OCI-LY7 (cell line): ENCODE results near the gene VWA5B2. TPM values are rescaled to one million over a fixed set of nuclear protein-coding genes. Genes with fewer than 3 reads are reported as not detected.

Source experiments
- BruUV-seq: library from RNA; stranded (reverse); fragments of 400-500 nt; replicated peaks from 2 replicates; lab custom pipeline; 2021; lab: Mats Ljungman, UMichigan
- CTCF ChIA-PET: fragments of 300-600 bp; sonication (Branson Sonifier 250); formaldehyde crosslinking; loops from one replicate; lab custom pipeline; 2022; ENCODE audit warnings: antibody characterized with exemption; ENCODE audit not compliant: unreplicated experiment; lab: Charles Lee
- POLR2A ChIA-PET: fragments of 300-600 bp; sonication (Branson Sonifier 250); formaldehyde crosslinking; loops from one replicate; lab custom pipeline; 2022; ENCODE audit warnings: antibody characterized with exemption; lab: Charles Lee
- DNase-seq: peaks from one replicate; pipeline ENCODE4 v3.0.0-alpha.2; 2015; ENCODE audit warnings: low spot score
- H2AFZ ChIP-seq: fragments of 200-600 bp; sonication (generic), shearing (Covaris generic); 2 replicates; pipeline ENCODE4 v1.6.1; 2014; ENCODE audit warnings: mild to moderate bottlenecking, antibody characterized with exemption, low read length, moderate library complexity
- H3K27ac ChIP-seq: fragments of 200-600 bp; sonication (generic); 2 replicates; pipeline ENCODE4 v1.5.1; 2014; ENCODE audit warnings: mixed run types, low read depth, mild to moderate bottlenecking, moderate library complexity, low read length, inconsistent platforms; ENCODE audit not compliant: poor library complexity, severe bottlenecking
- H3K36me3 ChIP-seq: fragments of 200-600 bp; sonication (generic); 2 replicates; pipeline ENCODE4 v1.6.1; 2014; ENCODE audit warnings: mild to moderate bottlenecking, antibody characterized with exemption, low read length, moderate library complexity, mixed read lengths; ENCODE audit not compliant: insufficient read depth
- H3K4me1 ChIP-seq: fragments of 200-600 bp; sonication (generic); 2 replicates; pipeline ENCODE4 v1.5.1; 2014; ENCODE audit warnings: mild to moderate bottlenecking, low read length; ENCODE audit not compliant: insufficient read depth, poor library complexity, severe bottlenecking
- H3K4me2 ChIP-seq: fragments of 200-600 bp; sonication (generic); 2 replicates; pipeline ENCODE4 v1.6.1; 2014; ENCODE audit warnings: mild to moderate bottlenecking, low read length
- H3K4me3 ChIP-seq: fragments of 200-600 bp; sonication (generic); 2 replicates; pipeline ENCODE4 v1.5.1; 2014; ENCODE audit warnings: mild to moderate bottlenecking, low read depth, low read length; ENCODE audit not compliant: poor library complexity, severe bottlenecking
- H3K79me2 ChIP-seq: fragments of 200-600 bp; sonication (generic); 2 replicates; pipeline ENCODE4 v1.6.1; 2016; ENCODE audit warnings: low read depth, mild to moderate bottlenecking, low read length, moderate library complexity, mixed read lengths; ENCODE audit not compliant: insufficient read depth
- H3K9me2 ChIP-seq: fragments of 200-600 bp; sonication (generic); 2 replicates; pipeline ENCODE4 v1.6.1; 2016; ENCODE audit warnings: mild to moderate bottlenecking, low read length, mixed read lengths; ENCODE audit not compliant: insufficient read depth
- H3K9me3 ChIP-seq: fragments of 200-600 bp; sonication (generic); 2 replicates; pipeline ENCODE4 v1.6.1; 2014; ENCODE audit warnings: mild to moderate bottlenecking, mixed run types, low read length, mixed read lengths
- H4K20me1 ChIP-seq: fragments of 200-600 bp; sonication (generic); 2 replicates; pipeline ENCODE4 v1.6.1; 2014; ENCODE audit warnings: mild to moderate bottlenecking, antibody characterized with exemption, low read length, moderate library complexity, mixed read lengths; ENCODE audit not compliant: insufficient read depth
- CTCF ChIP-seq: fragments of 200-600 bp; sonication (generic); conservative IDR thresholded peaks from 2 replicates; pipeline ENCODE4 v1.5.1; 2014; ENCODE audit warnings: mild to moderate bottlenecking, antibody characterized with exemption, low read length, moderate library complexity, mixed read lengths
- EZH2phosphoT487 ChIP-seq: fragments of 200-600 bp; sonication (generic); IDR thresholded peaks from 2 replicates; pipeline ENCODE4 v1.6.1; 2018; ENCODE audit warnings: low read depth, borderline replicate concordance, mild to moderate bottlenecking, mixed run types, antibody characterized with exemption, low read length, moderate library complexity, mixed read lengths
- intact Hi-C: fragments of 100-400 bp; cut with micrococcal nuclease; formaldehyde crosslinking; loops from one replicate; pipeline ENCODE4 v1.10.0; 2022; ENCODE audit not compliant: unreplicated experiment
- total RNA-seq, 2 experiments: library from RNA; depleted of rRNA in 1 of 2; stranded (reverse); fragments of >200 nt in 1 of 2; shearing (Covaris generic) in 1 of 2; gene quantifications; 2 replicates each; pipeline ENCODE4 v1.2.3, GENCODE V29; 2014 to 2022

Gene VWA5B2
- total RNA-seq, 2 experiments from 2014 or later, result not detected

- BruUV-seq, result no TSS peak
- H3K4me2 ChIP-seq, result peak overlapping the region; percentile 82
- H3K4me3 ChIP-seq, result peak overlapping the region; percentile 81
- peaks cover 4% of the 10 kb centered on the region; the same call in 1 of the 2 replicates for H4K20me1 ChIP-seq
- DNase-seq, result peak; percentile 94
- H2AFZ ChIP-seq, result peak overlapping the region; percentile 98
- CTCF ChIA-PET, result interaction anchor here (0.8 to 1.4 kb wide), 2 partner anchors 90 to 354 kb away, joined by 3 read pairs; no protein-coding TSS in a partner anchor
- H3K36me3 ChIP-seq, result peaks cover 4% of the 10 kb centered on the region; the same call in 1 of the 2 replicates
- H3K4me1 ChIP-seq, result peaks cover 8% of the 10 kb centered on the region
- no peaks in the 10 kb centered on the region for H3K9me2 ChIP-seq
- TF ChIP-seq CTCF, result peak; percentile 96
- no peak for TF ChIP-seq EZH2phosphoT487
- H3K79me2 ChIP-seq, result peaks cover 13% of the 10 kb centered on the region
- POLR2A ChIA-PET, result interaction anchor here (0.8 kb wide), 1 partner anchor 66 kb away, joined by 3 read pairs; no protein-coding TSS in a partner anchor
- no peaks in the 10 kb centered on the region for H3K9me3 ChIP-seq
- H3K27ac ChIP-seq, result peak overlapping the region; percentile 83
- intact Hi-C loops, result loop anchor here (1.0 to 5.0 kb wide), 3 partner anchors 37 to 355 kb away; no protein-coding TSS in a partner anchor
Observed at GRCh38 chr3:184250167-184250828, 20.9 kb downstream of the VWA5B2 start.

- BruUV-seq, result no TSS peak
- POLR2A ChIA-PET, result interaction anchor here (0.5 to 1.1 kb wide), 5 partner anchors 23 to 539 kb away, joined by 3 to 5 read pairs (median 3); no protein-coding TSS in a partner anchor
- TF ChIP-seq CTCF (no peak), EZH2phosphoT487 (no peak)
- no peaks in the 10 kb centered on the region; the same call in 1 of the 2 replicates for H3K79me2 ChIP-seq
- H2AFZ ChIP-seq, result no peak overlapping the region
- no peaks in the 10 kb centered on the region for H3K9me2 ChIP-seq
- no peak for DNase-seq
- intact Hi-C loops, result no loop called here
- H3K27ac ChIP-seq, result no peak overlapping the region
- peaks cover 3% of the 10 kb centered on the region for H3K4me1 ChIP-seq
- H3K4me2 ChIP-seq, result no peak overlapping the region
- no peaks in the 10 kb centered on the region for H3K9me3 ChIP-seq
- H3K36me3 ChIP-seq, result no peaks in the 10 kb centered on the region
- CTCF ChIA-PET, result no interaction called here
- H4K20me1 ChIP-seq, result no peaks in the 10 kb centered on the region
- H3K4me3 ChIP-seq, result no peak overlapping the region
Observed at GRCh38 chr3:184255291-184256039, 26.1 kb downstream of the VWA5B2 start.
